ENCODE data around the gene TMEM94. TPM values are rescaled to one million over a fixed set of nuclear protein-coding genes. Genes with fewer than 3 reads are reported as not detected.

The TMEM94 gene
- polyA plus RNA-seq, 2 of the 4 experiments (the other 2 are of a cell fraction): 30.5 to 63.8 TPM

- Histone ChIP-seq H3K4me3 (no peak overlapping the region), H3K9me3 (no peaks in the 10 kb centered on the region), H3K4me1 (no peaks in the 10 kb centered on the region), H3K4me2 (no peak overlapping the region), H3K27ac (no peak overlapping the region)
- FAIRE-seq: no peak
- 86% methylated on average over 6 of the region's 6 CpGs for WGBS (ENCODE audit: missing lambda C conversion rate)
- no peak for TF ChIP-seq EHF (CRISPR knock-in tag; IDR thresholded peaks at IDR 0.05)
- TF ChIP-seq BHLHE40 (IDR thresholded peaks at IDR 0.05; ENCODE audit: low read depth, low read length): no peak
- TF ChIP-seq HOXB5 (CRISPR knock-in tag; IDR thresholded peaks at IDR 0.05): no peak
- TF ChIP-seq CHD2 (IDR thresholded peaks at IDR 0.05; ENCODE audit: low read length, partially characterized antibody): no peak
- no peak for TF ChIP-seq ZSCAN20 (CRISPR knock-in tag; IDR thresholded peaks at IDR 0.05)
- no peak for TF ChIP-seq JUNB (IDR thresholded peaks at IDR 0.05)
- no peak for TF ChIP-seq ZC3H11A (IDR thresholded peaks at IDR 0.05)
- TF ChIP-seq ESRRA (IDR thresholded peaks at IDR 0.05; ENCODE audit: borderline replicate concordance, low read length): no peak
- TF ChIP-seq ATOH8 (CRISPR knock-in tag; IDR thresholded peaks at IDR 0.05; ENCODE audit: low read depth): no peak
- TF ChIP-seq PBX3 (IDR thresholded peaks at IDR 0.05): no peak
- TF ChIP-seq SMC3 (IDR thresholded peaks at IDR 0.05): no peak
- TF ChIP-seq EHMT2 (IDR thresholded peaks at IDR 0.05; ENCODE audit: low read depth): no peak
- no peak for TF ChIP-seq MAX (IDR thresholded peaks at IDR 0.05)
- POLR2A ChIA-PET: interaction anchor here (0.8 to 2.1 kb wide), 2 partner anchors 12 to 19 kb away, joined by 5 to 8 read pairs; partner anchors contain the start of gene TMEM94
- CTCF ChIA-PET: interaction anchor here (1.0 to 3.9 kb wide), 6 partner anchors 16 to 62 kb away, joined by 3 to 19 read pairs (median 3); partner anchors contain the start of gene TSEN54
- 0 out of 6 replicates have a peak, but pooled peaks of 1 of the 2 experiments have one; percentile 12 for ATAC-seq
- no peak for DNase-seq (ENCODE audit: low read depth in 1 of 2, low spot score in 1 of 2)
These were observed 18.3 kb downstream of the TMEM94 start for GRCh38 chr17:75474736-75475135.

- H3K9me3 ChIP-seq: no peaks in the 10 kb centered on the region
- 83% methylated on average over 13 of the region's 13 CpGs for WGBS (ENCODE audit: missing lambda C conversion rate)
- no peak overlapping the region for H3K27ac ChIP-seq
- no peaks in the 10 kb centered on the region for H3K4me1 ChIP-seq
- ATAC-seq: peak in 1 of 2 experiments; percentile 15; a peak in 1 of 6 replicates
- ChIA-PET CTCF (interaction anchor here (1.0 to 3.9 kb wide), 8 partner anchors 8 to 63 kb away, joined by 3 to 19 read pairs (median 4); partner anchors contain the start of gene TSEN54), POLR2A (interaction anchor here (2.1 kb wide), 1 partner anchor 19 kb away, joined by 8 read pairs; the partner anchor contains the start of gene TMEM94)
- H3K4me2 ChIP-seq: no peak overlapping the region
- TF ChIP-seq TP53 (CRISPR knock-in tag; IDR thresholded peaks at IDR 0.05) (no peak), RCOR1 (IDR thresholded peaks at IDR 0.05; ENCODE audit: low read depth, low read length) (no peak), RARB (CRISPR knock-in tag; IDR thresholded peaks at IDR 0.05) (no peak), CBX8 (IDR thresholded peaks at IDR 0.05) (no peak), SREBF2 (IDR thresholded peaks at IDR 0.05) (no peak), KDM5A (IDR thresholded peaks at IDR 0.05) (no peak), EP300 (IDR thresholded peaks at IDR 0.05) (no peak), NFE2L2 (conservative IDR thresholded peaks at IDR 0.05; ENCODE audit: low read length) (no peak)
- DNase-seq (ENCODE audit: low read depth in 1 of 2, low spot score in 1 of 2): no peak
- H3K4me3 ChIP-seq: no peak overlapping the region
- no peak for FAIRE-seq
These were observed 18.9 kb downstream of the TMEM94 start for GRCh38 chr17:75475144-75475835.

- DNase-seq (ENCODE audit: low read depth in 1 of 2, low spot score in 1 of 2): no peak
- H3K4me3 ChIP-seq: no peak overlapping the region
- H3K9me3 ChIP-seq: no peaks in the 10 kb centered on the region
- TF ChIP-seq PHF8 (IDR thresholded peaks at IDR 0.05; ENCODE audit: borderline replicate concordance, low read depth): no peak
- TF ChIP-seq CBX2 (IDR thresholded peaks at IDR 0.05; ENCODE audit: borderline replicate concordance, low read depth): no peak
- no peak for TF ChIP-seq JUNB (IDR thresholded peaks at IDR 0.05)
- no peak for TF ChIP-seq FOSB (CRISPR knock-in tag; IDR thresholded peaks at IDR 0.05)
- no peak for TF ChIP-seq REST (IDR thresholded peaks at IDR 0.05)
- no peaks in the 10 kb centered on the region for H3K4me1 ChIP-seq
- ChIA-PET POLR2A (no interaction called here), CTCF (interaction anchor here (1.0 to 3.9 kb wide), 5 partner anchors 9 to 50 kb away, joined by 3 to 19 read pairs (median 5); partner anchors contain the start of gene TSEN54)
- no peak for ATAC-seq
- 91% methylated on average over 3 of the region's 3 CpGs for WGBS (ENCODE audit: missing lambda C conversion rate)
- no peak overlapping the region for H3K4me2 ChIP-seq
- FAIRE-seq: no peak
- H3K27ac ChIP-seq: no peak overlapping the region
These were observed 19.4 kb downstream of the TMEM94 start for GRCh38 chr17:75475851-75476250.

All from A549 (cell line).